Stimulated activated CD8-positive, alpha-beta memory T cell treated with anti-CD3 and anti-CD28 coated beads, Interleukin-4, amount 100 ng/mL, for 4 hours (primary cell): ENCODE data around the gene XXYLT1.

Source experiments
- DNase-seq, 2 donors: peaks; one replicate each; pipeline ENCODE4 v3.0.0-alpha.2; 2020; ENCODE audit warnings: low read depth in 2 of 2, low spot score in 1 of 2

Gene XXYLT1

GRCh38 chr3:195172039-195172684, 98.8 kb downstream of the XXYLT1 start:
- DNase-seq: no peak

GRCh38 chr3:195171093-195171873, 99.7 kb downstream of the XXYLT1 start:
- no peak for DNase-seq

DNA sequence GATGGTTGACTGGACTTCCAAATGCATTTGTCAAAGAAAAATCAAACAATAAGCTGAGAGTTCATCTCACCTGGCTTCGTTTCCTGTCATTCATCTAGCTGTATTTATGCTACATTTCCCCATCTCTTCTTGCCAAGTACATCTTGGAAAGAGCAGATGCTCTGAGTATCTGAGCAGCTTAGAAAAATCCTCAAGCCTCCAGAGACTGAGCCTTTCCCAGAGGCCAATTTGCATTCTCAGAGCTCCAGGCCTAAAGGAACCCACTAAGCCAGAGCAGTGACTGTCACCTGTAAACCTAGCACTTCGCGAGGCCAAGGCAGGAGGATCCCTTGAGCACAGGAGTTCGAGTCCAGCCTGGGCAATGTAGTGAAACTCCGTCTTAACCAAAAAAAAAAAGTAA, 100.5 kb downstream of the XXYLT1 start:
- no peak for DNase-seq

GRCh38 chr3:195169011-195169649, 101.8 kb downstream of the XXYLT1 start:
- DNase-seq: no peak

DNA sequence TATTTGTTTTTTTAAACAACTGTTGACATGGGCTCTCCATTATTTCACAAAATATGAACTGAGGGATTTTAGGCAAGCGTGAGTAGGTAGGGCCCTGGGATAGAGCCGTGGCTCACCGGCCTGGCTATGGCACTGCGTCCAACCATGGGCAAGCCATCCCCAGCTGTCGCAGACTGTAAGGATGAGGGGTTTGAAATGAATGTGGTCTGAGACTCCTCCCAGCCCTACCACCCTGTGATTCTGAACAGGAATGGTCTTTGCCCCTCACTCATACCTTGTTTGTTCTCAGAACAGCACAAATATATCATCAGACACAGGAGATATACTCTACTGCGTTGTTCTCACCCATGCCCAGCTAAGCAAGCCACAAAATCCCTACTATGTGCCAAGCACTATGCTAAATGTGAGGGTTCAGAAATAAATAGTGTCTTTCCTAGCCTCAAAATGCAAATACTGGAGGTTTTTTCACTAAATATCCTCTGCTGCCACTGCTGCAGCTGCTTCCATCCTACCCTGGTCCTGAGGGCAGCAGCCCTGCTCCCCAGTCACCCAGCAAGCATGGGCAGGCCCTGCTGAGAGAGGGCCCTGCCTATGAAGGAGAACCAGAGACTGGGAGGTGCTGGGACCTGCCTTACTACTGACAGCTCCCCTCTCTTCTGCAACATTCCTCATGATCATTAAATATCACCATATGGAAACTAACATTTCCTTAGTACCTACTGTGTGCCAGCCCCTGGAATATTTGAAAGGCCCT, 102.8 kb downstream of the XXYLT1 start:
- DNase-seq: no peak

DNA sequence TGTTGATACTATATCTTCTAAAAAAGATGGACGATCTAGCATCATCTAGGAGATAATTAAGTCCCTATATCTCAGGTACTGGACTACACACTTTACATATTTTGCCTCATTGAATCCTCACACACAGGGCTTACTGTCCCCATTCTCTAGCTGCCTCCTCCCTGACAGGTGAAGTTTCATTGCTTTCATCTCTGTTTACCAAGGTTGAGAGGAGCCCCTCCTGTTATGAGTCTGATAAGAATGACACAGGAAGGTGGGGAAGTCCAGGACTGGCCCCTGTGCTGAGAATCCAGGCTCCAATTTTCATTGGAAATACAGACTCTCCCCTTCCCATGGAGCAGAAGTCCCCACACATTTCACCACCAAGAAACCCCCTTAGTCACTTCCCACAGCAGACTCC, 105.2 kb downstream of the XXYLT1 start:
- DNase-seq: no peak

DNA sequence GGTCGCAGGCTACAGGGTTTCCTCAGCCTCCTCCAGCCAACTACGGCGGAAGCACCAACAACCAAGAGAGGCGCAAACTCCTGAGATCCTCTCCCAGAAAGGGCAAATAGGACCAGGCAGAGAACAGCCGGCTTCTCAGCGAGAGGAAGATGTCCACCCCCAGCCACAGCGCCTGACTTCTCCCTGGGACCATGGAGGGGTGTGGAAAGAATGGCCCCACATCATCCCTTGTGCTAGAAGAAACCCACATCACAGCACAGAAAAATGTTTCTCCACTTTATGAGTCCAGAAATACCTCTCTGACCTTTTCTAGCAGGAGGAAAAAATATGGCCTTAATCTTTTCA, 105.7 kb downstream of the XXYLT1 start:
- no peak for DNase-seq

GRCh38 chr3:195164573-195165264, 106.2 kb downstream of the XXYLT1 start:
- DNase-seq: no peak

DNA sequence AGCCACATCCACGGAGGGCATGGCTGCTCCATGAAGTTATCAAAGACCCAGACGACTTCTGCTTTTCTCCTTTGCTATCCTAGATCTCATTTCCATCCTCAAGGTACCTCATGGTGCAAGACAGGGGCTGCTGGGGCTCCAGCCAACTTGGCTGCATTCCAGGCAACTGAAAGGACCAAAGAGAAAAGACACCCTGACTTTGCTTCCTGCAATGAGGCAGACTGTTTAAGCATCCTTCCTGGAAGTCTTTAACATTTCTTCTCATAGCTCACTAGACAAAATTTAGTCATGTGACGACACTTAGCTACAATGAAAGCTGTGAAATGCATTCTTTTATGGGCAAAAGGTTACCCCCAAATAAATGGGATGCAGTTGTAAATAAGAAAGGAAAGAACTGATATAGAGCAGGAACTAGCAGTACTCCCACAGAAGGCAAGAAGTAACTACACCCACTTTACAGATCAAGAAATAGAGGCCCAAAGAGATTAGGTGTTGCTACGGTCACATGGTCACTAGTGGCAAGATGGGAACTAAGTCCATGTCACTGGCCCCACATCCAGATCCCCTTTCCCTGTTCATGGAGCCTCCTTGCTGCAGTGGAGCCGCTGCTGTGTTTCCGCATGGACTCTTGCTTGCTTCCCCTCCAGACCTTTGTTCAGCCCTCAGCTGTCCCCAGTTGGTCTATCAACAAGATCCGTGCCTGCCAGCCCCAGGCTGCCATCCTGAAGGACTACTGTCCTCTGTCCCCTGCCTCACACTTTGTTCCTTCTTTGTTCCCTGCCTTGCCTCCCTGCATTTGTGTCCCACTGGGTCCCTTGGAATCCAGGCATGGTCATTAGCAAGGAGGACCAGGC, 107.0 kb downstream of the XXYLT1 start:
- DNase-seq: no peak

- no peak for DNase-seq
Measured at GRCh38 chr3:195162816-195163215, 108.1 kb downstream of the XXYLT1 start.

GRCh38 chr3:195162033-195162669, 108.8 kb downstream of the XXYLT1 start:
- no peak for DNase-seq

- DNase-seq: no peak
Measured at GRCh38 chr3:195160908-195161434, 110.0 kb downstream of the XXYLT1 start.

GRCh38 chr3:195160257-195160898, 110.6 kb downstream of the XXYLT1 start:
- DNase-seq: no peak

- no peak for DNase-seq
Measured at GRCh38 chr3:195159814-195160165, 111.2 kb downstream of the XXYLT1 start.

- no peak for DNase-seq
Measured at GRCh38 chr3:195159117-195159813, 111.7 kb downstream of the XXYLT1 start.

DNA sequence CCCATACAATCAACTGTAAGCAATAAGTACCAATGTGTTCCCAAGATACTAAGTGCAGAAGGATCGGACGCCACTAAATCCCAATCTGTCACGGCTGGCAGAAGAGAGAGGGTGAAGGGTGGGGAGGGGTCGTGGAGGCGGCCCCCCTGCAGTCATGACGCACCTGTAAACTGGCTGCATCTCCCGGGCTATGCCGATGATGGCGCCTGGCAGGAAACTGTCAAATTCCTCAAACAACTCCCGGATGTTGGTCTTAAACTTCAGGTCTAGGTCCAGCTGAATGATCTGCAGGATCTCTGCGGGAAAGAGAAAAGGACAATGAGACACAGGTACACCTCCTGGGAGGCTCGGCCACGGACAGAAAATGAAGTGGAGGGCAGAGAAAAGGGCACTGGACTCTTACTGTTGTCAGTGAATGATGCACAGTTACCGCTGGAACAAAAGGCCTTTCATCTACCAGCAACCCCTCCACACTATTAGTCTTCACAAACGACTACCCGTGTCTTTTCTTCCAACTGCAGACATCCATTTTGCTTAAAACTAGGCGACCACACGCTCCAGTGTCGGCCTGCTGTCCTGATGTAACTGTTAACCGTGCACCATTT, 114.6 kb downstream of the XXYLT1 start:
- no peak for DNase-seq

DNA sequence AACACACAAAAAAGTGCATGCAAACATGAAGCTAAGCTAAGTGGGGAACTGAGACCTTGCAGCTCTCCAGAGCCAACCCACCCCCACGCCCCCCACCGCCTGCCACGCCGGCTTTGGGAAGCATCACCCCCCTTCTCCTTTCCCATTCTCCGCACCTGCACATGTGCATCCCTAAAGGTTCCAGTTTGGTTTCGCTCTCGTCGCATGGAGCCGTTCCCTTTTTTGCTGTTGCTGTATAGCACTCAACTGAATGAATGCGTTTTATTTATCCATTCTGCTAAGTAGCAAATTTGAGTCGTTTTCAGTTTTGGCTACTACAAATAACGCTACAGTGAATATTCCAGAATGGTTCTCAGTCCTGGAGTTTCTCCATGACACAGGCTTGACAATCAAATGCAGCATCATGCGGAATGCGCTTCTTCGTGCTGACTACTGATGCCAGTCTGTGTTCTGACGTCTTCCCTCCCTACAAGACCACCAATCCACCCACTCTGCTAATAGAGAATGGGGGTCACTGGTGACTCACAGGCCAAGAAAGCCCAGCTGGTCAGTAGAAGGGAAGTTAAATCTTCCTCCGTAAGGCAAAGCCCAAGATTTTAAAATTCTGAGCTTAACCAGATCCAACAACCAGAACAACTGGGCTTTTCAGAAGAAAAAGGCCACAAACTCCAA, 115.3 kb downstream of the XXYLT1 start:
- DNase-seq: no peak
